Adrenal gland (tissue), 5 donors: Measurements from ENCODE around the gene CA9.
"Not testable (repeated sequence)": the region's sequence is repeated elsewhere in the genome, so short reads cannot be mapped to it uniquely, and the experiment has no call there.

Source experiments
- CTCF ChIP-seq, 6 experiments: fragments of 450-650 bp in 4 of 6; fragments of 200-600 bp in 2 of 6; sonication (generic) in 1 of 6; IDR thresholded peaks; 1 replicate in 5 of 6; 2 replicates in 1 of 6; pipeline versions ENCODE4 v1.5.1 to v1.8.0; 2016 to 2021; ENCODE audit warnings: antibody characterized with exemption in 6 of 6, mild to moderate bottlenecking in 2 of 6, moderate library complexity in 1 of 6
- POLR2A ChIP-seq, 2 donors: fragments of 450-650 bp; IDR thresholded peaks; one replicate each; pipeline ENCODE4 v1.6.1; 2017; ENCODE audit warnings: antibody characterized with exemption in 2 of 2, mild to moderate bottlenecking in 2 of 2, moderate library complexity in 1 of 2
- donor health status: DM: no; HTN: no; CAD: no.

GRCh38 chr9:35638751-35639150 is 35.0 kb upstream of the CA9 start:
- not testable (repeated sequence) for TF ChIP-seq POLR2A, CTCF (IDR thresholded peaks at IDR 0.05)
